HCT116 (cell line): ENCODE results near the gene HES1. TPM values are rescaled to one million over a fixed set of nuclear protein-coding genes. Genes with fewer than 3 reads are reported as not detected.

Experiments
- ATAC-seq: fragments of 200-7000 bp; cut with Tn5 transposase; 2 replicates; pipeline ENCODE4 v1.9.1; 2020; ENCODE audit warnings: mild to moderate bottlenecking, moderate library complexity
- BruUV-seq: library from RNA; stranded (reverse); fragments of 400-500 nt; replicated peaks from 2 replicates; lab custom pipeline; 2021; lab: Mats Ljungman, UMichigan
- CTCF ChIA-PET: fragments of 300-600 bp; sonication (Branson Sonifier 250); formaldehyde crosslinking; loops from one replicate; lab custom pipeline; 2021; ENCODE audit warnings: antibody characterized with exemption; lab: Charles Lee
- POLR2A ChIA-PET: fragments of 300-600, 350-600 bp; sonication (Branson Sonifier 250); formaldehyde crosslinking; loops from one replicate; lab custom pipeline; 2021; ENCODE audit warnings: antibody characterized with exemption; lab: Charles Lee
- RAD21 ChIA-PET, 2 experiments: fragments of 300-600 bp; sonication (Branson Sonifier 250); formaldehyde crosslinking; loops; one replicate each; lab custom pipeline; 2023; ENCODE audit warnings: low total read pairs in 2 of 2; ENCODE audit not compliant: uncharacterized antibody in 2 of 2, unreplicated experiment in 2 of 2, low non-redundant PET in 1 of 2; lab: Charles Lee
- DNase-seq: peaks from one replicate; pipeline ENCODE4 v3.0.0-alpha.2; 2010; ENCODE audit warnings: low read depth, low spot score
- H2AFZ ChIP-seq: fragments of 200-600 bp; shearing (Covaris generic), sonication (generic); 2 replicates; pipeline ENCODE4 v1.6.1; 2017; ENCODE audit warnings: low read depth, mixed run types, mixed read lengths, antibody characterized with exemption, low read length; ENCODE audit not compliant: poor library complexity, severe bottlenecking
- H3K27ac ChIP-seq: 2 replicates; pipeline ENCODE4 v1.5.1; 2012; ENCODE audit warnings: low read depth, low read length
- H3K27me3 ChIP-seq: fragments of 200-600 bp; sonication (generic); 2 replicates; pipeline ENCODE4 v1.6.1; 2016; ENCODE audit warnings: mixed run types, low read length, mixed read lengths; ENCODE audit not compliant: insufficient read depth
- H3K36me3 ChIP-seq, 2 experiments: fragments of 200-500 bp in 1 of 2; fragments of 200-600 bp in 1 of 2; sonication (Bioruptor generic) in 1 of 2; sonication (generic) in 1 of 2; 2 replicates each; pipeline versions ENCODE4 v1.5.1 to v1.6.1; 2014 to 2016; ENCODE audit warnings: low read length in 2 of 2, inconsistent platforms in 1 of 2, mixed read lengths in 1 of 2, mixed run types in 1 of 2; ENCODE audit not compliant: insufficient read depth in 2 of 2, control insufficient read depth in 1 of 2
- H3K4me1 ChIP-seq, 2 experiments: fragments of 200-600 bp in 1 of 2; sonication (generic) in 1 of 2; 2 replicates each; pipeline versions ENCODE4 v1.5.1 to v1.6.1; 2012 to 2017; ENCODE audit warnings: low read length in 2 of 2, inconsistent platforms in 1 of 2, mild to moderate bottlenecking in 1 of 2, mixed read lengths in 1 of 2, mixed run types in 1 of 2, moderate library complexity in 1 of 2; ENCODE audit not compliant: insufficient read depth in 2 of 2, control insufficient read depth in 1 of 2
- H3K4me2 ChIP-seq: fragments of 200-600 bp; sonication (generic); 2 replicates; pipeline ENCODE4 v1.6.1; 2017; ENCODE audit warnings: mixed run types, low read length, mixed read lengths
- H3K4me3 ChIP-seq, 2 experiments: fragments of 200-600 bp in 1 of 2; sonication (generic) in 1 of 2; replicated peaks in 1 of 2; 2 replicates each; pipeline ENCODE4 v1.5.1; 2011 to 2016; ENCODE audit warnings: low read length in 2 of 2, control low read depth in 1 of 2, low read depth in 1 of 2, mild to moderate bottlenecking in 1 of 2, mixed read lengths in 1 of 2, mixed run types in 1 of 2
- H3K79me2 ChIP-seq: fragments of 200-600 bp; sonication (generic); 2 replicates; pipeline ENCODE4 v1.6.1; 2017; ENCODE audit warnings: mild to moderate bottlenecking, mixed run types, low read length, moderate library complexity, mixed read lengths; ENCODE audit not compliant: insufficient read depth
- H3K9ac ChIP-seq: fragments of 200-600 bp; sonication (generic); 2 replicates; pipeline ENCODE4 v1.6.1; 2016; ENCODE audit warnings: low read length, mixed read lengths
- H3K9me2 ChIP-seq: fragments of 200-600 bp; sonication (generic), shearing (Covaris generic); 2 replicates; pipeline ENCODE4 v1.6.1; 2017; ENCODE audit warnings: mixed run types, mild to moderate bottlenecking, moderate library complexity; ENCODE audit not compliant: insufficient read depth
- H3K9me3 ChIP-seq, 2 experiments: fragments of 200-500 bp in 1 of 2; fragments of 200-600 bp in 1 of 2; sonication (Bioruptor generic) in 1 of 2; sonication (generic) in 1 of 2; 2 replicates each; pipeline ENCODE4 v1.6.1; 2014 to 2017; ENCODE audit warnings: low read length in 2 of 2, mixed read lengths in 2 of 2, inconsistent platforms in 1 of 2, low read depth in 1 of 2, mild to moderate bottlenecking in 1 of 2, mixed run types in 1 of 2, moderate library complexity in 1 of 2; ENCODE audit not compliant: control insufficient read depth in 1 of 2, insufficient read depth in 1 of 2
- H4K20me1 ChIP-seq: fragments of 200-600 bp; sonication (generic), shearing (Covaris generic); 2 replicates; pipeline ENCODE4 v1.6.1; 2017; ENCODE audit warnings: mixed run types, mild to moderate bottlenecking, moderate library complexity; ENCODE audit not compliant: insufficient read depth
- ELF1 ChIP-seq: IDR thresholded peaks from 2 replicates; pipeline ENCODE4 v1.6.1; 2012; ENCODE audit warnings: low read depth, borderline replicate concordance
- EZH2phosphoT487 ChIP-seq: fragments of 200-600 bp; IDR thresholded peaks from 2 replicates; pipeline ENCODE4 v1.6.1; 2018; ENCODE audit warnings: antibody characterized with exemption, borderline replicate concordance
- FOSL1 ChIP-seq: IDR thresholded peaks from 2 replicates; pipeline ENCODE4 v1.6.1; 2012; ENCODE audit warnings: low read depth
- JUND ChIP-seq: IDR thresholded peaks from 2 replicates; pipeline ENCODE4 v1.6.1; 2012
- POLR2A ChIP-seq: IDR thresholded peaks from 2 replicates; pipeline ENCODE4 v1.7.0; 2011; ENCODE audit warnings: borderline replicate concordance; ENCODE audit not compliant: insufficient read depth, insufficient read length; ENCODE audit errors: extremely low read depth
- SP1 ChIP-seq: IDR thresholded peaks from 2 replicates; pipeline ENCODE4 v1.6.1; 2012; ENCODE audit warnings: low read depth
- TCF7L2 ChIP-seq: IDR thresholded peaks from 2 replicates; pipeline ENCODE4 v1.7.0; 2011; ENCODE audit warnings: borderline replicate concordance, inconsistent platforms; ENCODE audit not compliant: insufficient read depth, insufficient read length; ENCODE audit errors: extremely low read depth
- ZFX ChIP-seq: fragments of 450-650 bp; IDR thresholded peaks from 2 replicates; pipeline ENCODE4 v1.6.1; 2017
- intact Hi-C: fragments of 100-400 bp; cut with micrococcal nuclease; formaldehyde crosslinking; loops from 2 replicates; pipeline ENCODE4 v1.10.0; 2022
- total RNA-seq: library from RNA; stranded (reverse); gene quantifications from one replicate; pipeline ENCODE4 v1.2.1, GENCODE V29; 2021; ENCODE audit not compliant: unreplicated experiment
- TF ChIP-seq, protein P1 (sequence below): IDR thresholded peaks from 2 replicates; pipeline ENCODE4 v1.6.1; 2012
- TF ChIP-seq, protein P2 (sequence below), 3 experiments: fragments of 200-600 bp in 1 of 3; sonication (generic) in 1 of 3; IDR thresholded peaks in 2 of 3; conservative IDR thresholded peaks in 1 of 3; 2 replicates each; pipeline ENCODE4 v1.5.1; 2012 to 2017; ENCODE audit warnings: low read depth in 2 of 3, low read length in 2 of 3, antibody characterized with exemption in 1 of 3, borderline replicate concordance in 1 of 3, control low read depth in 1 of 3, mild to moderate bottlenecking in 1 of 3, mixed read lengths in 1 of 3, mixed run types in 1 of 3, moderate library complexity in 1 of 3; ENCODE audit not compliant: insufficient read depth in 1 of 3
- TF ChIP-seq, protein P3 (sequence below): IDR thresholded peaks from 2 replicates; pipeline ENCODE4 v1.6.1; 2012

The HES1 gene
- total RNA-seq, 1 experiment from 2014 or later: 32.9 TPM

DNA sequence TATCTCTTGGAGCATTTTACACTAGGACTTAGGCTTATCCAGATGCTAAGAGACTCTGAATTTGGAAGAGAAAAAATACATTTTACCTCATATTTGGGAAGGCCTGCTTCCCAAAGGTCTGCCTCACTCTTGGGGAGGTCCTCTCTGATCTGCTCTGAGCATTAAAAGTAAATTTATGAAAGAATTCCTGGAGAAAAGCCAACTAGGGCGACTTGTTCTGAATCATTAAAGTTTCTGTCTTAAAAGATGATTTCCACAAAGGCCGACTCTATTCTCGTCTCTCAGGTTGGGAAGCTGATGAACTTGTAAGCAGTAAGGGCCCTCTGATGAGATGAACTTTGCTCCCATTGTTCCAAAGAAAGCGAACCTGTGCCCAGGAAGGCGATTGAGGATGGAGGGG, 48.7 kb upstream of the HES1 start:
- H3K27me3 ChIP-seq: peaks cover 2% of the 10 kb centered on the region; the same call in 1 of the 2 replicates
- intact Hi-C loops: loop anchor here (5.0 kb wide), 1 partner anchor 230 kb away; no protein-coding TSS in a partner anchor
- H3K36me3 ChIP-seq: no peaks in the 10 kb centered on the region
- ChIA-PET RAD21 (no interaction called here), CTCF (no interaction called here), POLR2A (no interaction called here)
- no peak overlapping the region for H3K27ac ChIP-seq
- no peak overlapping the region for H3K4me2 ChIP-seq
- no peaks in the 10 kb centered on the region for H3K9me2 ChIP-seq
- H3K79me2 ChIP-seq: no peaks in the 10 kb centered on the region
- ATAC-seq (no peak), DNase-seq (no peak)
- TF ChIP-seq ELF1 (no peak), FOSL1 (no peak), ZFX (no peak), POLR2A (no peak), SP1 (no peak), TCF7L2 (no peak), JUND (no peak)
- TF ChIP-seq, protein P1, sequence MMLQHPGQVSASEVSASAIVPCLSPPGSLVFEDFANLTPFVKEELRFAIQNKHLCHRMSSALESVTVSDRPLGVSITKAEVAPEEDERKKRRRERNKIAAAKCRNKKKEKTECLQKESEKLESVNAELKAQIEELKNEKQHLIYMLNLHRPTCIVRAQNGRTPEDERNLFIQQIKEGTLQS: no peak
- no peaks in the 10 kb centered on the region for H3K9me3 ChIP-seq
- H3K9ac ChIP-seq: no peak overlapping the region
- no peak overlapping the region for H3K4me3 ChIP-seq
- BruUV-seq: no TSS peak
- H3K4me1 ChIP-seq: peaks cover 10 to 32% of the 10 kb centered on the region in 2 experiments; a peak in 3 of 4 replicates
- no peaks in the 10 kb centered on the region for H4K20me1 ChIP-seq
- H2AFZ ChIP-seq: no peak overlapping the region

DNA sequence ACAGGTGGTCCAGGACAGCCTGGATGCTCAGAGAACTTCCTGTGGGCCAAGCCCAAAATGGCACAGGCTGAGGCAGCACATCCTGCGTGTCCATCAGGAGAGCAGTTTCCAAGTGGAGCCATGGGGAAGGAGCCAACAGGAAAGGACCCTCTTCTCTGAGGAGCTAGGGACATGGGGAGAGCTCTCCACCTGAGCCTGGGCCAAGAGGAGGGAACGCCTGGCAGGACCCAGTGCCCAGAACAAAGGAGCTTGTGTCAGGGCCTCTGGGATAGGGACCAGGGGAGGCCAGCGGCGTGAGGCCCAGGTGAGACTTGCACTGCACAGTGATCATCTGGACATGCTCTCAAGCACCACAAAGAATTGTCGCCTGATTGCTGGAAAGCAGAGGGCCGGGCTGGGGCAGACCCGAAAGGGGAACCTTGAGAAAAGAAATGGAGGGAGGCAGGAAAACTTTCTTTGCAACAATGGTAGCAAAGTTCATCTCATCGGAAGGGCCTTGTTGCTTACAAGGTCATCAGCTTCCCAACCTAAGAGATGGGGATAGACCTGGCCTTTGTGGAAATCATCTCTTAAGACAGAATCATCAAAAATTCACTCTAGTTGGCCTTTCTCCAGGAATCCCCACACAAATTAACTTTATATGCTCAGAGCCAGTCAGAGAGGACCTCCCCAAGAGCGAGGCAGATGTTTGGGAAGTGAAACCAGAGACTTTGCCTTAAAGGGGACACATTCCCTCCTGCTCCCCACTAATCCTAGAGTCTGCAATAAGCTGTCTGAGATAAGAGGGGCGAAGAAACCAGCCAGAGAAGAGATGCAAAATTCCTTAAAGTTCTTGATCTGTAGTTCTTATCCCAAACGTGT, 47.7 kb upstream of the HES1 start:
- no peaks in the 10 kb centered on the region for H3K9me2 ChIP-seq
- H3K27me3 ChIP-seq: no peaks in the 10 kb centered on the region
- ChIA-PET POLR2A (interaction anchor here (1.4 kb wide), 1 partner anchor 11 kb away, joined by 4 read pairs; no protein-coding TSS in a partner anchor), RAD21 (no interaction called here), CTCF (interaction anchor here (1.3 to 1.7 kb wide), 3 partner anchors 17 to 300 kb away, joined by 3 to 4 read pairs (median 3); no protein-coding TSS in a partner anchor)
- no peaks in the 10 kb centered on the region for H4K20me1 ChIP-seq
- H3K9me3 ChIP-seq: no peaks in the 10 kb centered on the region
- H3K9ac ChIP-seq: no peak overlapping the region
- H3K36me3 ChIP-seq: no peaks in the 10 kb centered on the region
- no TSS peak for BruUV-seq
- H3K4me1 ChIP-seq: peaks cover 10 to 32% of the 10 kb centered on the region in 2 experiments; a peak in 3 of 4 replicates
- TF ChIP-seq EZH2phosphoT487: no peak
- TF ChIP-seq, protein P2, sequence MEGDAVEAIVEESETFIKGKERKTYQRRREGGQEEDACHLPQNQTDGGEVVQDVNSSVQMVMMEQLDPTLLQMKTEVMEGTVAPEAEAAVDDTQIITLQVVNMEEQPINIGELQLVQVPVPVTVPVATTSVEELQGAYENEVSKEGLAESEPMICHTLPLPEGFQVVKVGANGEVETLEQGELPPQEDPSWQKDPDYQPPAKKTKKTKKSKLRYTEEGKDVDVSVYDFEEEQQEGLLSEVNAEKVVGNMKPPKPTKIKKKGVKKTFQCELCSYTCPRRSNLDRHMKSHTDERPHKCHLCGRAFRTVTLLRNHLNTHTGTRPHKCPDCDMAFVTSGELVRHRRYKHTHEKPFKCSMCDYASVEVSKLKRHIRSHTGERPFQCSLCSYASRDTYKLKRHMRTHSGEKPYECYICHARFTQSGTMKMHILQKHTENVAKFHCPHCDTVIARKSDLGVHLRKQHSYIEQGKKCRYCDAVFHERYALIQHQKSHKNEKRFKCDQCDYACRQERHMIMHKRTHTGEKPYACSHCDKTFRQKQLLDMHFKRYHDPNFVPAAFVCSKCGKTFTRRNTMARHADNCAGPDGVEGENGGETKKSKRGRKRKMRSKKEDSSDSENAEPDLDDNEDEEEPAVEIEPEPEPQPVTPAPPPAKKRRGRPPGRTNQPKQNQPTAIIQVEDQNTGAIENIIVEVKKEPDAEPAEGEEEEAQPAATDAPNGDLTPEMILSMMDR (IDR thresholded peaks at IDR 0.05 in 2 of 3, conservative IDR thresholded peaks at IDR 0.05 in 1 of 3; ENCODE audit: borderline replicate concordance in 1 of 3, insufficient read depth in 1 of 3, low read depth in 2 of 3, low read length in 2 of 3): no peak
- TF ChIP-seq TCF7L2: no peak
- TF ChIP-seq POLR2A: no peak
- TF ChIP-seq, protein P3, sequence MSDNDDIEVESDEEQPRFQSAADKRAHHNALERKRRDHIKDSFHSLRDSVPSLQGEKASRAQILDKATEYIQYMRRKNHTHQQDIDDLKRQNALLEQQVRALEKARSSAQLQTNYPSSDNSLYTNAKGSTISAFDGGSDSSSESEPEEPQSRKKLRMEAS: no peak
- TF ChIP-seq, all 23 proteins: peak for 0
- DNase-seq (no peak), ATAC-seq (no peak)
- intact Hi-C loops: loop anchor here (5.0 kb wide), 1 partner anchor 229 kb away; no protein-coding TSS in a partner anchor
- Histone ChIP-seq H3K79me2 (no peaks in the 10 kb centered on the region), H3K4me3 (no peak overlapping the region), H2AFZ (no peak overlapping the region), H3K4me2 (no peak overlapping the region), H3K27ac (no peak overlapping the region; the same call in 1 of the 2 replicates)
